Fibroblast of skin of scalp (primary cell): ENCODE results near the gene PHKG2.

Experiments used
- DNase-seq: peaks from one replicate; pipeline ENCODE4 v3.0.0-alpha.2; 2013

Gene PHKG2

DNA sequence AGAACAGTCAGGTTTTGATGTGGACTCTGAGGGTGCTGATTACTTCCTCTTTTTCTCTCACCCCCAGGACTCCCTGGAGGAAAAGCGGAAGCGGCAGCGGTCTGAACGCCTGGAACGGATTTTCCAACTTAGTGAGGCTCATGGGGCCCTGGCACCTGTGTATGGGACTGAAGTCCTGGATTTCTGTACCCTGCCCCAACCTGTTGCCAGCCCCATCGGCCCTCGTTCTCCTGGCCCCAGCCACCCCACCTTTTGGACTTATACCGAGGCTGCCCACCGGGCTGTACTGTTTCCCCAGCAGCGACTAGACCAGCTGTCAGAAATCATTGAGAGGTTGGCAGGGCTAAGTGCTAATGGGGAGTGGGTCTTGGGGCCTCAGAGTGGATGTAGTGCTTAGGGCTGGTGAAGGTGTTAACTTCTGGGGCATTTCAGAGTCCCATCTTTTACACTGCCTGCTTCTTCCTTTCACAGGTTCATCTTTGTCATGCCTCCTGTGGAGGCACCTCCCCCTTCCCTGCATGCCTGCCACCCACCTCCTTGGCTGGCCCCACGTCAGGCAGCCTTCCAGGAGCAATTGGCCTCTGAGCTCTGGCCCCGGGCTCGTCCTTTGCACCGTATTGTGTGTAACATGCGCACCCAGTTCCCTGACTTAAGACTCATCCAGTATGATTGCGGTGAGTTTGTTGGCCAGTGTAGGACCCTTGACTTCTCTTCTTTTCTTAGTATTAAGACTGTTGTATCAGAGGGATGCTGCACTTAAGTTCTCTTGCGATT is 19.1 kb upstream of the PHKG2 start:
- DNase-seq, result no peak

DNA sequence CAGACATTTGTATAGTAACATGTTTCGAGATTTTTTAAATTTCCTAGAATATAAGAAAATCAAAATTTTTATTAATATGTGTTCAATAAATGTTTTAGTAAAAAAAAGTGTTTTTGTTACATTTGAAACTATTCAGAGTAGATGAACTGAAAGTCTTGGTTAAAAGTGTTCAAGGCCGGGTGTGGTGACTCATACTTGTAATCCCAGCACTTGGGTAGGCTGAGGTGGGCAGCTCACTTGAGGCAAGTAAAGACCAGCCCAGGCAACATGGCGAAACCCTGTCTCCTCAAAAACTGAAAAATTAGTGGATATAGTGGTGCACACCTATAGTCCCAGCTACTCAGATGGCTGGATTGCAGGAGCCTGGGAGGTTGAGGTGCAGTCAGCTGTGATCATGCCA is 16.8 kb upstream of the PHKG2 start:
- no peak for DNase-seq

DNA sequence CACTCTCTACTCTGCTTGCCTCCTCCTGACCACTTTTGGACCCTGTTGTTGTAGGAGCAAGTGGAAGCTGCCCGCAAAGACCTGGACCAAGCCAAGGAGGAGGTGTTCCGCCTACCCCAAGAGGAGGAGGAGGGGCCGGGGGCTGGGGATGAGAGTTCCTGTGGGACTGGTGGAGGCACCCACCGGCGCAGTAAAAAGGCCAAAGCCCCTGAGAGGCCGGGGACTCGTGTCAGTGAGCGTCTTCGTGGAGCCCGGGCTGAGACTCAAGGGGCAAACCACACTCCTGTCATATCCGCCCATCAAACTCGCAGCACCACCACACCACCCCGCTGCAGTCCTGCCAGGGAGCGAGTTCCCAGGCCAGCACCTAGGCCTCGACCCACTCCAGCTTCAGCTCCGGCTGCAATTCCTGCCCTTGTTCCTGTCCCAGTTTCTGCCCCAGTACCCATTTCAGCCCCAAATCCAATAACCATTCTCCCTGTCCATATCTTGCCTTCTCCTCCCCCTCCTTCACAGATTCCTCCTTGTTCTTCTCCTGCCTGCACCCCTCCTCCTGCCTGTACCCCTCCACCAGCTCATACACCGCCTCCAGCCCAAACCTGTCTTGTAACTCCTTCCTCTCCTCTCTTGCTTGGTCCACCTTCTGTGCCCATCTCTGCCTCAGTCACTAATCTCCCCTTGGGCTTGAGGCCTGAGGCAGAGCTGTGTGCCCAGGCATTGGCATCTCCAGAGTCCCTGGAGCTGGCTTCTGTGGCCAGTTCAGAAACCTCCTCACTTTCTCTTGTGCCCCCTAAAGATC is 11.0 kb upstream of the PHKG2 start:
- DNase-seq, result no peak

DNA sequence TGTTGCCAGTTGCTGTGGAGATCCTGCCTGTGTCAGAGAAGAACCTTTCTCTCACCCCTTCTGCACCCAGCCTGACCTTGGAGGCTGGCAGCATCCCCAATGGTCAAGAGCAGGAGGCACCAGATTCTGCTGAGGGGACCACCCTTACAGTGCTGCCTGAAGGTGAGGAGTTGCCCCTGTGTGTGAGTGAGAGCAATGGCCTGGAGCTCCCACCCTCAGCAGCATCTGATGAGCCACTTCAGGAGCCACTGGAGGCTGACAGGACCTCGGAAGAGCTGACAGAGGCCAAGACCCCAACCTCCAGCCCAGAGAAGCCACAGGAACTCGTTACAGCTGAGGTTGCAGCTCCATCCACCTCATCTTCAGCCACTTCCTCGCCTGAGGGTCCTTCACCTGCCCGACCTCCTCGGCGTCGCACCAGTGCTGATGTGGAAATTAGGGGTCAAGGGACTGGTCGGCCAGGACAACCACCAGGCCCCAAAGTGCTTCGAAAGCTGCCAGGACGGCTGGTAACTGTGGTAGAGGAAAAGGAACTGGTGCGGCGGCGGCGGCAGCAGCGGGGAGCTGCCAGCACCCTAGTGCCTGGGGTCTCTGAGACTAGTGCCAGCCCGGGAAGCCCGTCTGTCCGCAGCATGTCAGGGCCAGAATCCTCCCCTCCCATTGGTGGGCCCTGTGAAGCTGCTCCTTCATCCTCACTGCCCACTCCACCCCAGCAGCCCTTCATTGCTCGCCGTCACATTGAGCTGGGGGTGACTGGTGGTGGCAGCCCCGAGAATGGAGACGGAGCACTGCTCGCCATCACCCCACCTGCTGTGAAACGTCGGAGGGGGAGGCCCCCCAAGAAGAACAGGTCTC is 10.2 kb upstream of the PHKG2 start:
- no peak for DNase-seq

DNA sequence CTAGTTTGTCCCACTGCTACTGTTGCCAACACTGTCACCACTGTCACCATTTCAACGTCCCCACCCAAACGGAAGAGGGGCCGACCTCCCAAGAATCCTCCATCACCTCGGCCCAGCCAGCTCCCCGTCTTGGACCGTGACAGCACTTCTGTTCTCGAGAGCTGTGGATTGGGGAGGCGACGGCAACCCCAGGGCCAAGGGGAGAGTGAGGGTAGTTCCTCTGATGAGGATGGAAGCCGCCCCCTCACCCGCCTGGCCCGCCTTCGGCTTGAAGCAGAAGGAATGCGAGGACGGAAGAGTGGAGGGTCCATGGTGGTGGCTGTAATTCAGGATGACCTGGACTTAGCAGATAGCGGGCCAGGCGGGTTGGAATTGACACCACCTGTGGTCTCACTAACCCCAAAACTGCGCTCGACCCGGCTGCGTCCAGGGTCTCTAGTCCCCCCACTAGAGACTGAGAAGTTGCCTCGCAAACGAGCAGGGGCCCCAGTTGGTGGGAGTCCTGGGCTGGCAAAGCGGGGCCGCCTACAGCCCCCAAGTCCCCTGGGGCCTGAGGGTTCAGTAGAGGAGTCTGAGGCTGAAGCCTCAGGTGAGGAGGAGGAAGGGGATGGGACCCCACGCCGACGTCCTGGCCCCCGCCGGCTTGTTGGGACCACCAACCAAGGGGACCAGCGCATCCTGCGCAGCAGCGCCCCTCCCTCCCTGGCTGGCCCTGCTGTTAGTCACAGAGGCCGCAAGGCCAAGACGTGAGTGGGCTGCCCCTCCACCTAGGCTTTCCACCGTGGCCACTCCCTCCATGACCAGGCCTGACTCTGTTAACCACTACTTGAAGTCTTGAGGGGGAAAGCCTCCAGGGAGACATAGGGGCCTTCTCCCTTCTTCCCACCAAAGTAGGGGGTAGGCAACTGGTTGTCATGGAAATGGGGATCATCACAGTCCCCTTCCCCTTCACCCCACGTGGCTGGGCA is 9.0 kb upstream of the PHKG2 start:
- no peak for DNase-seq

DNA sequence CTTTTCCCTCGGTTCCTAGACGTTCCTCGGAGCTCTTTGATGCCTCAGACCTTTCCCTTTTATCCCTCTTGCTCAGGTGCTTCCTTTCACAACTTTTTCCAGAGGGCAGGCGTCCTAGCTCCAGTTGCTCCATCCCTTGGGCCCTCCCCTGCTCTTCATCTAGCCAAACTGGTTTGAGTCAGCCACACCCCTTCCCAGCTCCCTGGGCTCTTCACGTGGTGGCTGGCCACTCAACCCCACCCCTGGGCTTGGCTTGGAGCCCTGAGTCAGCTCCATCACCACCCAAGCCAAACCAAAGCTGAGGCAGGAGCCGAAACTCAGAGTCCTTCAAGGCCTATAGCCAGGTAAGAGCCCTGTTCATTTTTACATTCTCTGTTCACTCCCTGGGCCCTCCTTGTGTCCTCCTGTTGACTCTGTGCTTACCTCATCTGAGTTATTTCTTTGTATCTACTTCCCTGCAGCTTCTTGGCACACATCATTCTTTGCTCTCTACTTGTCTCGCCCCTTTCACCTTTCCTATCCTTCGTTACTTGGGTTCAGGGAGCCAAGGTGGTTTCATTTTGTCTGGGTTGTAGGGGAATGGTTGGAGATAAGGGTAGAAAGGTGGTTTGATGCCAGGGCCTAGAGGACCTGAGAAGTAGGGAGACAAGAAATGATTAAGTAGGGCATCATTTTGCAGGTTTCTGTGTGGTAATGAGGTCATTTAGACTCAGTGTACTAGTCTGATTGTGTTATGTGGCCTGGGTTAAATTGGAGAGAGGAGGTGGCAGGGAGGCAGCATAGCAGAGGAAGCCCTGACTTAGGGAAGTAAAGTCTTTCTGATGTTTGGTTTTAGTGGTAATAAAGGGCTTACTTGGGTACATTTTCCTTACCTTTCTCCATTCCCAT is 7.6 kb upstream of the PHKG2 start:
- DNase-seq, result peak; percentile 54

DNA sequence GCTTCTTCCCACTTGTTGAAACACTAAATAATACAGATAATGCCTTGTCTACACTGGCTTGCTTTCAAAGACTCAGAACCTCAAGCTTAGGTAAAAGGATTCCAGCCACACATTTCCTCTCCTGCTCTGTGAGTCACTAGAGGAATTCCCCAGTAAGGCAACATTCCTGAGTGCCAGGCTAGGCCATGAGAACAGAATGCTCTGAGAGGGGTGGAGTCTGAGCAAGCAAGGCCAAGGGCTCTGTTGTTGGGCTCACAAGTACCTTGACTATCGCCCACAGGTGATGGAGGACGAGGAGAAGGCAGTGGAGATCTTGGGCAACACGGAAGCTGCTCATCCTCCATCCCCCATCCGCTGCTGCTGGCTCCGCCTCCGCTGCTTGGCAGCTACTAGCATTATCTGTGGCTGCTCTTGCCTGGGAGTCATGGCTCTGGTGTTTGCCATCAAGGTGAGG is 6.7 kb upstream of the PHKG2 start:
- DNase-seq, result peak; percentile 77

DNA sequence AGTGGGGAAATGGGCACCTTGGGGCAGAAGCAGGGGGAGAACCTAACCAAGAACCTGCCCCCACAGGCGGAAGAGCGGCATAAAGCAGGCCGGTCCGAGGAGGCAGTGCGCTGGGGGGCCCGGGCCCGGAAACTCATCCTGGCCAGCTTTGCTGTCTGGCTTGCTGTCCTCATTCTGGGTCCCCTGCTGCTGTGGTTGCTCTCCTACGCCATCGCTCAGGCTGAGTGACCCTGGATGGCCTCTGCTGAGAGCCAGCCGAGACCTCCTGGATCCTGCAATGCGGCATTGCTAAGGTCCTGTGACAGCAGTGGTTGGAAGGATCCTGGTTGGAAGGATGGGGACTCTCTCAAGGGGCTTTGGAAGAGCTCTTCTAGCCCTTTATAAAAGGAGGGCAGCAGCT is 4.5 kb upstream of the PHKG2 start:
- no peak for DNase-seq

DNA sequence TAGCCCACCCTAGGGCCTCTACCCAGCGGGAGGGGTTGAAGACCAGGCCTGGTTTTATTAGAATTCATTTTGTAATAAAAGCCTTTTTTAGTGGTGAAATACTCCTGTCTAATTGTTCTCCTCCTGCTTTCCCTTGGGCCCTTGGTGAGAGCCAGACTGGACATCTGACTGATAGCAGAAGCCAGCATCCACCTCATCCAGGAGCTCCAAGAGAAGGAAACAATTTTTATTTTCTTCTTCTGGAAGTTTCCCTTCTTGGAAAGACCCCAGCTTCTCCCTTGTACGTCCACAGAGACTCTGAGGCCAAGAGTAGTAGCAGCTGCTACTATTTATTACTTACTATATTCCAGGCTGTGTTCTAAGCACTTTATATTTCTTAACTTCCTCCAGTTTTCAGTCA is 4.0 kb upstream of the PHKG2 start:
- no peak for DNase-seq

DNA sequence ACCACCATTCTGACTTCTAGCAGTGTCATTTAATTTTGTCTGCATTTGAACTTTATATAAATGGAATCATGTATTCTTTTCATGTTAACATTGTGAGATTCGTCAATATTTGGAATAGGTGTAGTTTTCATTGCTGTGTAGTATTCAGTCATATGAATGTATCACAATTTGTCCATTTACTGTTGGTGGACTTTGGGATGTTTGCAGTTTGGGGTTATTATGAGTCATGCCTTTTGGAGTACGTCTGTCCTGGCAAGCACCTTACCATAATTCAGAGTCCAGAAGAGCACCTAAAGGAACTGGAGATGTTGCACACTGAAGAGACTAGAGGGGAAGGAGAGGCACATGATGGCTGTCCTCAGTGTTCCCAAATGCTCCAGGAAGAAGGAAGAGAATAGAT is 3.1 kb upstream of the PHKG2 start:
- no peak for DNase-seq

DNA sequence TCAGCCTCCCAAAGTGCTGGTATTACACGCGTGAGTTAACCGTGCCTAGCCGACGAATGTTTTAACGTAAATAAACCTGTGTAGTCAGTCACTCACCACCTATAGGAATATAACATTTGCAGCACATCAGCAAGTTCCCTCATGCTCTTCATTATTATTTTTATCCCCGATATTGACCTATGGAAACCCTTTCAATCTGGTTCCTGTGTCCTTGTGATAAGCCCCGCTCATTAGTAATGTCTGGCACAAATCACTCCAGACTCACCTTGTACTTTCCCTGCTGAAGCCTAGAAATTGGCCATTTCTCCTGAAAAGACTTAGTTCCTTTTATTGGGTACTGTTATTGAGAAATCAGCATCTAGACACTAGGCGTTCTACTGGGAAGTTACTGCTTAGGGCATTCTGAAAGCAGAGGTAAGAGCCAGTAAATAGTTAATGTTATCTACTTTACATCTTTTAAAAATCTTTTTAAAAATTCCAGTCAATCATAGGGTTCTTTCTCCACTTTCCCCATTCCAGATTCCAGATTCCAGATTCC is 1.5 kb upstream of the PHKG2 start:
- no peak for DNase-seq

DNA sequence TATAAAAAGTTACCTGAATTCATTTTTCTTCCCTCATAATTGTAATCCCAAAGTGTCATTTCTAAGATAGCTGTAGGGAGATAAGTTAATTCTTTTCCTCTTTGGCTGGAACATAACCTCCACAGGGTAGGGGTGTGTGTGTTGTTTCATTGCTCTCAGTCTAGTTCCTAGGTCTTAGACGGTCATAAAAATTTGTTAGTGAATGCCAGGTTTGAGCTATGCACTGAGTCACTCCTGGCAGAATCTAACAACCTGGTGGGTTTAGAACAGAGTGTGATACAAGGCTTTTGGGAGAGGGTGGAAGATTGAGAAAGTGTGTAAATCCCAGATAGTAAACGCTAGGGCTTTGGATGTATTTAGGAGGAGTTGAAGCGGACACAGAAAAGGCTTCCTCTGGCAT is 894 bp upstream of the PHKG2 start:
- no peak for DNase-seq

DNA sequence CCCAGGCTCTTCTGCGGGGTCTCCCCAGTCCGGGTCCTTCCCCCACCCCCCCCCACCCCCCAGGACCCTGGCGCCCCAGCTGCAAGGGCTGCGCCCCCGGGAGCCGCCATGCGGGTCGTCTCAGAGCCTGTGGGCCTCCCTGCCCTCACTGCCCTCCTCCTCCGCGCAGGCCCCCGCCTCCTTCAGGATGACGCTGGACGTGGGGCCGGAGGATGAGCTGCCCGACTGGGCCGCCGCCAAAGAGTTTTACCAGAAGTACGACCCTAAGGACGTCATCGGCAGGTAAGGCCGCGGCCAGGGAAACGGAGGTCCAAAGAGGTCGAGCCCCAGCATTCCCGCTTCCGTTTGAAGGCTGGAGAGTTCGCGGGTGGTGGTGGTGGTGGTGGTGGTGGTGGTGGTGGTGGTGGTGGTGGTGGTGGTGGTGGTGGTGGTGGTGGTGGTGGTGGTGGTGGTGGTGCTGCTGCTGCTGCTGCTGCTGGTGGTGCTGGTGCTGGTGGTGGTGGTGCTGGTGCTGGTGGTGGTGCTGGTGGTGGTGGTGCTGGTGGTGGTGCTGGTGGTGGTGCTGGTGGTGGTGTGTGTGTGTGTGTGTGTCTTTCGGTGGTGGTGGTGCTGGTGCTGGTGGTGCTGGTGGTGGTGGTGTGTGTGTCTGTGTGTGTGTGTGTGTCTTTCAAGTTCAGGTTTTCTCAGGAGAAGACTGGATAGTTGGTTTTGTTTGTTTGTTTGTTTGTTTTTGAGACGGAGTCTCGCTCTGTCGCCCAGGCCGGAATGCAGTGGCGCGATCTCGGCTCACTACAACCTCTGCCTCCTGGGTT is 615 bp downstream of the PHKG2 start:
- DNase-seq, result peak; percentile 20

DNA sequence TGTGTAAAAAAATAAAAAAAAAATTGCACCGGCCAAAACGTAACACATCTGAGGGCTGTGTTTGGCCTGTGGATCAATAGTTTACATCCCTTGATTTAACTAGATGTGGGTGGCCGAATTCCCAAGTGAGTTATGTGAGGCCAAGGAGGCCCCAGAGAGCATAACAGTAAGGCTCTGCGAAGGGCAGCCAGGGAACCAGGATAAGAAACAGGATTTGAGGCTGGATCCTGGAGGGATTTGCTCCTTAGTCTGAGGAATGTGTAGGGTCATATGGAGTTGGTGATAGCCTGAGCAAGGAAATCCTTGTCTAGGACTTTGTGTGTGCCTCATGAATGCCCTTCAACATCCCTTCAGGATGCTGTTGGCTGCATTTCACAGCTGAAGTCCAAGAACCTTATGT is 2.0 kb downstream of the PHKG2 start:
- DNase-seq, result no peak

DNA sequence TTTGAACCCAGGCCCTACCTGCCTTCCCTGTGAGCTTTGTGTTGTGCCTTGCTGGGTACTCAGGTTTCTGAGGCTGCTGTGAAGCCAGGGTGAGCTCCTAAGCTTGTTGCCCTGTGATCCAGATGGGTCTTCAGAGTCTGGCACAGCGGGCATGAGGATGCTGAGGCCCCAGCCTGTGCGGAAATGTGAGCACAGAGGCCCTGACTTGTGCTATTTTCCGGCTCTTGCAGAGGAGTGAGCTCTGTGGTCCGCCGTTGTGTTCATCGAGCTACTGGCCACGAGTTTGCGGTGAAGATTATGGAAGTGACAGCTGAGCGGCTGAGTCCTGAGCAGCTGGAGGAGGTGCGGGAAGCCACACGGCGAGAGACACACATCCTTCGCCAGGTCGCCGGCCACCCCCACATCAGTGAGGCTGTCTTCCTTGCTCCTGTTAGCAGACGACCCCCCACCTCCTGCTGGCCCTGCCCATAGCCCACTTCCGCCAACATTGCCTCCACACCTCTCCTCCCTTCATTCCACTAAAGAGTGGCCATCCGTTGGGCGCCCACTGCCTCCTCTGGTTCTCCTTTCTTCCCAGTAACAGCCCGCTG is 2.7 kb downstream of the PHKG2 start:
- no peak for DNase-seq

DNA sequence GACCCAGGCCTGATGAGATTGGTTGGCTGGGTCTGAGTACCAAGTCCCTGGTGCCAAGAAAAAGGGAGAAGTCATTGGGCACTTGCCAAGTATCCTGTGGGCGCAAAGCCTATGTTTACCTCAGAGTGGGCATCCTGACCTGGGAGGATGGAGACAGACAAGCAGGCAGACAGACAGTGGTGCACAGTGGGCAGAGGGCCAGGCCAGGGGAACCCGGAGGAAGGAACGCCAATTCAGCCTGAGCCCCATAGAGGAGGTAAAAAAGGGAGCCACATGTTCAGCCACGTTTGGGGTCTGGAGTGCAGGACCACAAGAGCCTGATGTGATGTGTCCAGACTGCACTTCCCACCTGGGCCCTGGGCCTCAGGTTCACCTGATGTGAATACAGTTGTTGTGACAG is 5.4 kb downstream of the PHKG2 start:
- DNase-seq, result no peak

DNA sequence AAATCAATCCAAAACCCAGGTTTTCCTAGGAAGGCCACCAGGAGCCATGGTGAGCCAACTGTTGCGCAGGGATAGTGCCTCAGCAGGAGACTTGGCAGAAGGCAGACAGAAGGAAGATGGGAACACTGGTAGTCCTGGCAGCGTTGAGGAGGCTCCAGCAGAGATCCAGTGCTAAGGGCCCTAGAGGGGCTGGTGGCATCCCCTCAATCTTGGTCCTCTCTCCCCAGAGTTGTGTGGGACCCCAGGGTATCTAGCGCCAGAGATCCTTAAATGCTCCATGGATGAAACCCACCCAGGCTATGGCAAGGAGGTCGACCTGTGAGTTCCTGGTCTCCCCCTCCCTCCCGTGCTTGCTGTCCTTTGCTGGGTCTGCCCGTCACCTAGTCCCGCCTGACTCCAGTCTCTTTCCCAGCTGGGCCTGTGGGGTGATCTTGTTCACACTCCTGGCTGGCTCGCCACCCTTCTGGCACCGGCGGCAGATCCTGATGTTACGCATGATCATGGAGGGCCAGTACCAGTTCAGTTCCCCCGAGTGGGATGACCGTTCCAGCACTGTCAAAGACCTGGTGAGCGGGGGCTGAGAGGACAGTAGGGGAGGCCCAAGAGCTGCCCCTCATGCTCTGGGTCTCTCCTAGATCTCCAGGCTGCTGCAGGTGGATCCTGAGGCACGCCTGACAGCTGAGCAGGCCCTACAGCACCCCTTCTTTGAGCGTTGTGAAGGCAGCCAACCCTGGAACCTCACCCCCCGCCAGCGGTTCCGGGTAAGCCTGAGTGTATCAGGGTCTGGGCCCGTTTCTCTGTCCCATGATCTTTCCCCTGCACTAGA is 7.9 kb downstream of the PHKG2 start:
- DNase-seq, result no peak

DNA sequence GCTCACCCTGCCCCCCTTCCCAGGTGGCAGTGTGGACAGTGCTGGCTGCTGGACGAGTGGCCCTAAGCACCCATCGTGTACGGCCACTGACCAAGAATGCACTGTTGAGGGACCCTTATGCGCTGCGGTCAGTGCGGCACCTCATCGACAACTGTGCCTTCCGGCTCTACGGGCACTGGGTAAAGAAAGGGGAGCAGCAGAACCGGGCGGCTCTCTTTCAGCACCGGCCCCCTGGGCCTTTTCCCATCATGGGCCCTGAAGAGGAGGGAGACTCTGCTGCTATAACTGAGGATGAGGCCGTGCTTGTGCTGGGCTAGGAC is 8.5 kb downstream of the PHKG2 start:
- DNase-seq, result no peak

DNA sequence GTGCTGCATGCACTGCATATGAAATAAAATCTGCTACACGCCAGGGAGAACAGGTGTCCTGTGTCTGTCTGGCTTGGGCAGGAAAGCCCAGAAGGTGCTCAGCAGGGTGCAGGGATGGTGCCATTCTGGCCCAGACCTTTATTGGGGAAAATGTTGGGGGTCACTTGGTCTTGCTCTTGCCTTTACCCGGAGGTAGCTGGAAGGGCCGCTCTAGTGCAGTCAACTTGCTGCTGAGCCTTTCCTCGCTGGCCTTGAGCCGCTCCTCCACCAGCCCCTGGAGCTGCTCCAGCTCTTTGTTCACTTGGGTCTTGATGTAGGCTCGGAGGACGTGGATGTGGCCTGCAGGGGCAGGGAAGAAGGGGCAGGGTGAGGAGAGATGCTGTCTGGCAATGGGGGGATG is 9.1 kb downstream of the PHKG2 start:
- no peak for DNase-seq
